AG04450 (cell line): ENCODE results near the gene ZFX. TPM values are rescaled to one million over a fixed set of nuclear protein-coding genes. Genes with fewer than 3 reads are reported as not detected.

Experiments used
- CTCF ChIA-PET: fragments of 300-600, 350-600 bp; formaldehyde crosslinking; extraction: SDS; loops from one replicate; lab custom pipeline; 2022; ENCODE audit warnings: antibody characterized with exemption, inconsistent platforms; lab: Charles Lee
- POLR2A ChIA-PET: fragments of 350-600 bp; formaldehyde crosslinking; extraction: SDS; loops from one replicate; lab custom pipeline; 2021; ENCODE audit warnings: antibody characterized with exemption, inconsistent platforms; lab: Yijun Ruan, JAX
- DNase-seq: peaks from one replicate; pipeline ENCODE4 v3.0.0-alpha.2; 2011; ENCODE audit warnings: low read depth, low spot score
- H3K27ac ChIP-seq: one replicate; pipeline ENCODE4 v1.5.1; 2012; ENCODE audit warnings: low read depth, low read length, control low read depth
- H3K27me3 ChIP-seq: one replicate; pipeline ENCODE4 v1.6.0; 2012; ENCODE audit warnings: low read length; ENCODE audit not compliant: control insufficient read depth, insufficient read depth
- H3K4me3 ChIP-seq: 2 replicates; pipeline ENCODE4 v1.5.1; 2011; ENCODE audit warnings: mild to moderate bottlenecking, low read depth, low read length, control low read depth
- H3K9me3 ChIP-seq: 2 replicates; pipeline ENCODE4 v1.5.1; 2012; ENCODE audit warnings: low read length; ENCODE audit not compliant: control insufficient read depth, insufficient read depth
- polyA plus RNA-seq: library from polyadenylated mRNA; depleted of rRNA; stranded (reverse); fragments of >200 nt; gene quantifications from 2 replicates; pipeline ENCODE4 v1.2.3, GENCODE V29; 2011
- TF ChIP-seq, protein P1 (sequence below): IDR thresholded peaks from 2 replicates; pipeline ENCODE4 v1.5.1; 2011; ENCODE audit warnings: low read depth, low read length, control low read depth, inconsistent platforms

The ZFX gene
- polyA plus RNA-seq, 1 experiment = 23.1 TPM

- TF ChIP-seq, protein P1, sequence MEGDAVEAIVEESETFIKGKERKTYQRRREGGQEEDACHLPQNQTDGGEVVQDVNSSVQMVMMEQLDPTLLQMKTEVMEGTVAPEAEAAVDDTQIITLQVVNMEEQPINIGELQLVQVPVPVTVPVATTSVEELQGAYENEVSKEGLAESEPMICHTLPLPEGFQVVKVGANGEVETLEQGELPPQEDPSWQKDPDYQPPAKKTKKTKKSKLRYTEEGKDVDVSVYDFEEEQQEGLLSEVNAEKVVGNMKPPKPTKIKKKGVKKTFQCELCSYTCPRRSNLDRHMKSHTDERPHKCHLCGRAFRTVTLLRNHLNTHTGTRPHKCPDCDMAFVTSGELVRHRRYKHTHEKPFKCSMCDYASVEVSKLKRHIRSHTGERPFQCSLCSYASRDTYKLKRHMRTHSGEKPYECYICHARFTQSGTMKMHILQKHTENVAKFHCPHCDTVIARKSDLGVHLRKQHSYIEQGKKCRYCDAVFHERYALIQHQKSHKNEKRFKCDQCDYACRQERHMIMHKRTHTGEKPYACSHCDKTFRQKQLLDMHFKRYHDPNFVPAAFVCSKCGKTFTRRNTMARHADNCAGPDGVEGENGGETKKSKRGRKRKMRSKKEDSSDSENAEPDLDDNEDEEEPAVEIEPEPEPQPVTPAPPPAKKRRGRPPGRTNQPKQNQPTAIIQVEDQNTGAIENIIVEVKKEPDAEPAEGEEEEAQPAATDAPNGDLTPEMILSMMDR = no peak
- ChIA-PET POLR2A (no interaction called here), CTCF (no interaction called here)
- H3K4me3 ChIP-seq = no peak overlapping the region
- H3K27me3 ChIP-seq = no peaks in the 10 kb centered on the region
- H3K27ac ChIP-seq = no peak overlapping the region
- H3K9me3 ChIP-seq = no peaks in the 10 kb centered on the region
- DNase-seq = no peak
Observed at GRCh38 chrX:24243692-24244091, 94.2 kb downstream of the ZFX start.

DNA sequence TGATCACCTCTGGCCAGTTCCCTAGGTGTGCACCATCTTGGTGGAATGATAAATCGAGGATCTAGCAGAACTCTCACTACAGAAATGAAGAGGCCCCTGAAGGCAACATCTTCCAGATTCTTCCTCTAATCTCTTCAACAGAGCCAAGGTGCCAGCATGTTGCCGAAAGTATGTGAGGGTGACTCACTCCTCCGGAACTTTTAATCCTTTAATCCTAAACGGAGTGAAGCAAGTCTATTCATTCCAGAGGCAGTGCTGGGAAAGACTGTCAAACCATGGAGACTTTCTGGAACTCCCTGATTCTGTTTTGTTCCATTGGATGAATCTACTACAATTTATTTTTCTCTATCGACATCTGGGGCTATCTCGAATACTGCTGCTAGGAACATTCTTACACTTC, 95.7 kb downstream of the ZFX start:
- ChIA-PET POLR2A (no interaction called here), CTCF (no interaction called here)
- Histone ChIP-seq H3K9me3 (no peaks in the 10 kb centered on the region), H3K27ac (no peak overlapping the region), H3K4me3 (no peak overlapping the region), H3K27me3 (no peaks in the 10 kb centered on the region)
- TF ChIP-seq, protein P1 = no peak
- no peak for DNase-seq

- ChIA-PET CTCF (interaction anchor here (3.5 kb wide), 1 partner anchor 11 kb away, joined by 12 read pairs; no protein-coding TSS in a partner anchor), POLR2A (no interaction called here)
- Histone ChIP-seq H3K27me3 (no peaks in the 10 kb centered on the region), H3K9me3 (no peaks in the 10 kb centered on the region), H3K27ac (no peak overlapping the region), H3K4me3 (no peak overlapping the region)
- TF ChIP-seq, protein P1 = no peak
- DNase-seq = no peak
Observed at GRCh38 chrX:24248042-24248441, 98.5 kb downstream of the ZFX start.

GRCh38 chrX:24253030-24253429, 103.5 kb downstream of the ZFX start:
- no peaks in the 10 kb centered on the region for H3K27me3 ChIP-seq
- DNase-seq = no peak
- ChIA-PET CTCF (no interaction called here), POLR2A (no interaction called here)
- H3K4me3 ChIP-seq = no peak overlapping the region
- H3K9me3 ChIP-seq = no peaks in the 10 kb centered on the region
- TF ChIP-seq, protein P1 = no peak
- no peak overlapping the region for H3K27ac ChIP-seq

- no peak overlapping the region for H3K27ac ChIP-seq
- TF ChIP-seq, protein P1 = no peak
- no peaks in the 10 kb centered on the region for H3K27me3 ChIP-seq
- POLR2A ChIA-PET = no interaction called here
- no peak for DNase-seq
- no peaks in the 10 kb centered on the region for H3K9me3 ChIP-seq
- H3K4me3 ChIP-seq = no peak overlapping the region
- CTCF ChIA-PET = no interaction called here
Observed at GRCh38 chrX:24253469-24253868, 103.9 kb downstream of the ZFX start.
